MG63 (cell line): Measurements from ENCODE around the gene ZNF556. TPM values are rescaled to one million over a fixed set of nuclear protein-coding genes. Genes with fewer than 3 reads are reported as not detected.

Experiments used
- DNase-seq: peaks from one replicate; pipeline ENCODE4 v3.0.0-alpha.2; 2020
- H3K27me3 ChIP-seq: fragments of 250-450 bp; sonication (Bioruptor Pico); 2 replicates; pipeline ENCODE4 v1.5.1; 2020; ENCODE audit warnings: mild to moderate bottlenecking, moderate library complexity
- H3K36me3 ChIP-seq: fragments of 250-450 bp; sonication (Bioruptor Pico); 2 replicates; pipeline ENCODE4 v1.5.1; 2020; ENCODE audit warnings: mild to moderate bottlenecking, moderate library complexity
- H3K4me3 ChIP-seq: fragments of 250-450 bp; sonication (Bioruptor Pico); 2 replicates; pipeline ENCODE4 v1.5.1; 2020; ENCODE audit warnings: mild to moderate bottlenecking, moderate library complexity
- H3K9me3 ChIP-seq: fragments of 250-450 bp; sonication (Bioruptor Pico); 2 replicates; pipeline ENCODE4 v1.5.1; 2020; ENCODE audit warnings: mild to moderate bottlenecking, moderate library complexity
- total RNA-seq: library from RNA; depleted of rRNA; stranded (reverse); fragments of >200 nt; shearing (Covaris generic); gene quantifications from 2 replicates; pipeline ENCODE4 v1.2.3, GENCODE V29; 2014; ENCODE audit warnings: low replicate concordance; rRNA removed

Gene ZNF556
- total RNA-seq, 1 experiment from 2014 or later = 0.13 TPM

GRCh38 chr19:2927032-2927430 lies 59.9 kb downstream of the ZNF556 start:
- H3K27me3 ChIP-seq = no peaks in the 10 kb centered on the region
- H3K9me3 ChIP-seq = peaks cover 2% of the 10 kb centered on the region; the same call in 1 of the 2 replicates
- H3K4me3 ChIP-seq = no peak overlapping the region
- no peak for DNase-seq
- H3K36me3 ChIP-seq = no peaks in the 10 kb centered on the region

Other genes with a start within 250 kb of the ZNF556 start
- gene GNG7, start 164.6 kb upstream of the ZNF556 start, total RNA-seq = 0.20 TPM in 1 of 2 replicates, not detected in the other
- gene DIRAS1, start 146.0 kb upstream of the ZNF556 start, total RNA-seq = 8.9 and 11.6 TPM in 2 replicates
- gene SLC39A3, start 127.3 kb upstream of the ZNF556 start, total RNA-seq = 36.4 and 42.7 TPM in 2 replicates
- 68.4 and 87.7 TPM in 2 replicates for gene SGTA, start 84.1 kb upstream of the ZNF556 start, total RNA-seq
- 127 and 179 TPM in 2 replicates for gene THOP1, start 81.8 kb upstream of the ZNF556 start, total RNA-seq
- gene ZNF554, start 47.5 kb upstream of the ZNF556 start, total RNA-seq = 1.2 and 2.4 TPM in 2 replicates
- gene ZNF555, start 25.9 kb upstream of the ZNF556 start, total RNA-seq = 0.92 and 4.5 TPM in 2 replicates
- 2.2 and 3.3 TPM in 2 replicates for gene ZNF57, start 33.6 kb downstream of the ZNF556 start, total RNA-seq
- 5.0 and 6.8 TPM in 2 replicates for gene ZNF77, start 77.6 kb downstream of the ZNF556 start, total RNA-seq
- gene TLE6, start 110.2 kb downstream of the ZNF556 start, total RNA-seq = not detected in 2 replicates
- gene TLE2, start 161.9 kb downstream of the ZNF556 start, total RNA-seq = 1.5 and 4.1 TPM in 2 replicates
- 165 and 217 TPM in 2 replicates for gene TLE5, start 195.2 kb downstream of the ZNF556 start, total RNA-seq
- gene GNA11, start 227.0 kb downstream of the ZNF556 start, total RNA-seq = 29.7 and 46.0 TPM in 2 replicates